HG03342 (cell line): ENCODE data around the gene DLD.

Experiments
- ATAC-seq: cut with Tn5 transposase; IDR thresholded peaks from one replicate; pipeline ENCODE4 v1.9.1; 2021; ENCODE audit warnings: mild to moderate bottlenecking, moderate library complexity; ENCODE audit not compliant: unreplicated experiment

The DLD gene

GRCh38 chr7:107967420-107967819 is 76.4 kb downstream of the DLD start:
- no peak for ATAC-seq

- ATAC-seq: no peak
Measured at GRCh38 chr7:107968449-107968848, 77.5 kb downstream of the DLD start.

GRCh38 chr7:107969856-107970255 is 78.9 kb downstream of the DLD start:
- ATAC-seq: no peak
